Measurements from ENCODE around the gene SYMPK. TPM values are rescaled to one million over a fixed set of nuclear protein-coding genes. Genes with fewer than 3 reads are reported as not detected.

Gene SYMPK
- total RNA-seq, result 30.4 and 36.5 TPM in 2 replicates

DNA sequence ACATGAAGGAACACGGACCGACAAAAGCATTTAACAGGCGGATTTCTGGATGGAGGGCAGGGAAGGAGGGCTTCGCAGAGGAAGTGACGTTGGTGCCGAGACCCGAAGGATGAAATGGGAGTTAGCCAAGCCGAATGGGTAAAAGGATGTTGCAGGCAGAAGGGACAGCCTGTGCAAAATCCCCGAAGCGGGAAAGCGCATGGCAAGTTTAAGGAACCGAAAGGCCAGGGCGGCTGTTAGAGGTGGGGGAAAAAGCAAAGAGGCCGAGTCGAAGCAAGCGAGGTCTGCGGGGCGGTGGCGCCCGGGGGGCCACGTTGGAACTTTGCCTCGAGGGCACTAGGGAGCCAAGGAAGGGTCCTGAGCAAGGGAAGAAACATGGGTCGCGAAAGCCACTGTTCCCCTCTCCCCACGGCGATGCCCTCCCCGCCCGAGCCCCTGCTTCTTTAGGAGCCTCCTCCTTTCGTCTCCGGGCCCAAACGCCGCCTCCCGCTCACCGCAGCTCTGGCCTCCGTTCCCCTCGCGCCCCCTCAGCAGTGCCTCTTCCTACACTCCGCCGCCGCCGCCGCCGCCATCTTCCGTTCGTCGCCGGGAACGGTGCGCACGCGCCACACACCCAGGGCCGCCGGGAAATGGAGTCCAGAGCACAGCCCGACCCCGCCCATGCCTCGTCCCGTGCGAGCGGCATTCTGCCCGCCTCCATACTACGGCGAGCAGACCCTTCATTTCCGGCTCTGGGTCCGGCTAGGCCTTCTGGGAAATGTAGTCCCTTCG lies at the start of gene SYMPK:
Gene SYMPK (minus strand): TSS at position 584 of the 771 bp plus-strand sequence. CDS start 8,652 bp downstream, outside the sequence.

DNA sequence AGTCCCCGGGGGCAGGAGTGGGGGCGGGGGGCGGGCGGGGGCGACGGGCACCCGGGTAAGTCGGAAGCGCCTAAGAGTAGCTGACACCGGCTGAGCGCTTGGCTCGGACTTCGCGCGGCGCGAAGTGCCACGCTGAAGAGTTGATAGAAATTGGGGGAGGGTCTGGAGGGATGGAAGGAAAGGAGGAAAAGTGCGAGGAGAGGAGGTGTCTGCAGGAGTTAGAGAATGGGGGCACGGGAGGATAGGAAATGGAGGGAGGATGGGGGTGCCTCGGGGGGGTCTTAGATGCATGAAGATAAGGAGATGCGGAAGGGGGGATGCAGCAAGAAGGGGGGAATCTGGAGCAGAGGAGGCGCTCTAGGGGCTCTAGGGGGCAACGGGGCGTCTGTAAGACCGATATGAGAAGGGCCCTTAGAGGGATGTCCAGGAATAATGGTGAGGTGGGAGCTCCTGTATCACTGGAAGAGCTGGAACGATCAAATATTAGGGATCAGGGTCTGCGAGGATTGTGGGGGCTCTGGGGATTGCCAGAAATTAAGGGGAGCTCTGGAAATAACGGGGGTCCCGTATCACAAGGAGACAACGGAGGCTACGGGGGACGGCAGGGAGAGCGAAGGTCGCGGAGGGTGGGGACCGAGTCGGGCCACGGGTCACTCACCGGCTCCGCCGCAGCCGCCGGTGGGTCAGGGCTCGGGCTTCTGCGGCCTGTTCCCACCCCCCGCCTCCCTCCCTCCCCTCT lies 39.1 kb upstream of the SYMPK start, which contains the start of gene MYPOP:
Gene MYPOP (minus strand): TSS at position 702 of the 739 bp plus-strand sequence. CDS start 840 bp downstream, outside the sequence.

DNA sequence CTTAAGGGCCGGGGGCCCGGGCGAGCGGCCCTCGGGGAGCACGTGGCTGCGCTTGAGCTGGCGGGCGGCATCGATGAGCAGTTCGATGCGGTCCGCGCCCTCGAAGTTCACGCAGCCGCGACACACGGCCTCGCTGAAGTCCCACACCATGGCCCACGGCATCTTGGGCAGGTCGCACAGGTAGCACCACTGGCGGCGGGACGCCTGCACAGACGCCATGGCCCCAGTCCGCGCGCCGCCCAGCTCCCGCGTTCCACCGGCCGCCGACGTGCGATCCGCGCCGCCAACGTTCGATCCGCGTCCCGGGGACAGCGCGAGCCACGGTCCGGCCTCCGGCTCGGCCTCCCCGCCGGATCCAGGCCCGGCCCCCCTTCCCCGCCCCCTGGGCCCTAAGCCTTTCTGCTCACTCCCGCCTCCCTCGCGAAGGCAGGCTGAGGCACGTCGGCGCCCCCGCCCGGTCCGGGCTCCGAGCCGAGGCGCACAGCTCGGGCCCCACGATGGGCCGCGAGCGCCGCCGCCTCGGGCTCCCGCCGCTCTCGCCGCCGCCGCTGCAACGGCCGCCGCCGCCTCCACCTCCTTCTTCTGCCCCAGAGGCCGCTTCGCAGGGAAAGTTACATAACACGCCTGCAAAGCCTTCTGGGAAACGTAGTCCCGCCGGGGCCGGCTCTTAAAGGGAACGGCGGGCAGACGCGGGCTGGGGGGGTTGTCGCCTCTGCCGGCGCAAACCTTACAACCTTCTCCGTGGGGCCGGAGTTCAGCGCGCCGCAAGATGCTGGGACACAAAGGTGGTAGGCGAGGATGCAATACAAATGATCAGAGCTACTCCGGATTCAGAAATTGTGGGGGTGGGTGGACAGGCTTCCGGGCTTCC lies 22.8 kb upstream of the SYMPK start, which contains the start of gene IRF2BP1:
Gene IRF2BP1 (minus strand): TSS at position 586 of the 871 bp plus-strand sequence. CDS start 367 bp downstream, at position 219.

DNA sequence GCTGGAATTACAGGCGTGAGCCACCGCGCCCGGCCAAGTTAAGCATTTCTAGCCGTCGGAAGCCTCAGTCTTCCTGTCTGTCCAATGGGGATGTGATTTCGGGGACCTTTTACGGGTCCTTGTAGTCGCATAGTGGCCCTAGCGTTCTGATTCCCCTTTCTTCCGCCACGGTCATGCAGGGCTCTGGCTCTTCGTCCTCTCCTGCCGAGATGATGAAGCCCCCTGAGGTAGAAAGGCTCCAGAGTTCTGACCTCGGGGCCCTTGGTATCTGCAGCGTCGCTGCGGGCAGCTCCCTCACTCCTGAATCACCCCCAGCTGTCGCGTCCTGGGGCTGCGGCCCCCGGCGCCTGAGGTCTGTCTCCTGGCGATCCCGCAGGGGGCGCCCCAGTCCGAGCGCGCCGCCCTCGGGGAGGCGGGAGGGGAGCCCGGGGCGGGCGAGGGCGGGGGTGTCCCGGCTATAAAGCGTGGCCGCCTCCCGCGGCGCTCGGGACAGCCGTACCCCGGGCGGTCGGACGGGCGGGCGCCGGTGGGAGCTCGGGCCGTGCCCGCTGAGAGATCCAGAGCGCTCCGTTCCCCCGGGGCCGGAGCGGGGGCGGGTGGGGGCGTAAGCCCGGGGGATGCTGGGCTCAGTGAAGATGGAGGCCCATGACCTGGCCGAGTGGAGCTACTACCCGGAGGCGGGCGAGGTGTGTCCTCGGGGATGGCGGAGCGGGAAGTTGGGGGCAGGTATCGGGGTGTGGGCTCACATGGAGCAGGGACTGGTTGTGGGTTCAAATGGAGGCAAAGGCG lies 1.1 kb upstream of the SYMPK start, which contains the start of gene FOXA3:
Gene FOXA3 (plus strand): TSS at position 487 of the 789 bp plus-strand sequence. CDS start 131 bp downstream, at position 618.

DNA sequence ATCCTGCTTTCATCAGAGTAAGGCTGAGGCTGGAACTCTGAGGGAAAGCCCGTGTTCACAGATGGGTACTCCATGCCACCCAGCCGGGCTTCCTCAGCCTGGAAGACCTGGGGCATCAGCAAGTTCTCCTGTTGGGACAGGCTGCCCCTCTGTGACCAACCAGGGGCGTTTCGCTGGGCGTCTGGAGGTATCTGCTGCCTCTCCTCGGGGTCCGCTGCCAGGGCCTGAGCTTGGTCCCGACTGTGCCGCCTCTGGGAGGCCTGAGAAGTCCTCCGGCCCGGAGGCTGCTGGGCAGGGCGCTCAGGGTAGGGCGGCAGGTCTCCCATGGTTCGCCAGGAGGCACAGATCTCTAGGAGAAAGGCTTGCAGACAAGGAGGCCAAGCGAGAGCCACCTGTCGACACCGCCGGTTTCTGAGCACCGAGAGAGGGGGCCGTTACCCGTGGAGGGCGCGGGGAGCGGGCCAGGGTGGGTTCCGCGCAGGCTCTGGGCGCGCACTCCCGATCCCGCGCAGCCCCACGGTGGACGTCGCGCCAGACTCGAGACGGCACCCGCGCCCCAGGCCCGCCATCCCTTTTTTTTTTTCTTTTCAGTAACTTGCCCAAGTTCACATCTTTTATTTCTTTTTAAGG lies 48.0 kb downstream of the SYMPK start, which contains the start of gene RSPH6A:
Gene RSPH6A (minus strand): TSS at position 458 of the 630 bp plus-strand sequence. CDS start 132 bp downstream, at position 326.

DNA sequence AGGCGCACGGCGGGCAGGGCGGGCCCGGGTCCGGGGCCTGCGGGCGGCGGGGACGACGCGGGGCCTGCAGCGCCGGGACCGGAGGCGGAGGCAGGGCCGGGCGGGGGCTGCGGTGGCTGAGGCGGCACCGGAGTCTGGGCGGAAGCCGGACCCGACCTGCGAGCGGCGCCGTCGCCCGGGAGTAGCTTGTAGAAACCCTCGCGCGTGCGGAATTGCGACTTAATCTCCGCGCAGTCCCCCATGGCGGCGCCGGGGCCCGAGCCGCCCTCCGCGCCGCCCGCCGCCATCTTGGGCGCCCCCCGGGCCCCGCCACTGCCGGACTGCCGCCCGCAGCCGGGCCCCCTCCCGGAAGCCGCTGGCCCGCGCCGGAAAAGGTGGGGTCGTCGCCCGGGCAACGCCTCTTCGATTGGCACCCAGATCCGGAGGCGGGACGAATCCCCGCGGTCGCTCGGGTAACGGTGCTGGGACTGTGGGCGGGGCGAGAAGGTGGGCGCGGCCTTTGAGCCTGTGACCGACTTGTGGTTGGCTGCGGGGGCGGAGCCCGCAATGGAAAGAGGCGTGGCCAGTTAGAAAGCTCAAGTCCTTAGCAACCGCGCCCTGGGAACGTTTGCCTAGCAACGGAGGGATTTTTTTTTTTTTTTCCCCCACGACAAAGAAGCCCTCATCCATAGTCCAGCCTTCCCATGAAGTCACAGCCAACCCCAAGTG lies 70.3 kb downstream of the SYMPK start, which contains the start of gene DMWD:
Gene DMWD (minus strand): TSS at position 376 of the 708 bp plus-strand sequence. CDS start 89 bp downstream, at position 287.

DNA sequence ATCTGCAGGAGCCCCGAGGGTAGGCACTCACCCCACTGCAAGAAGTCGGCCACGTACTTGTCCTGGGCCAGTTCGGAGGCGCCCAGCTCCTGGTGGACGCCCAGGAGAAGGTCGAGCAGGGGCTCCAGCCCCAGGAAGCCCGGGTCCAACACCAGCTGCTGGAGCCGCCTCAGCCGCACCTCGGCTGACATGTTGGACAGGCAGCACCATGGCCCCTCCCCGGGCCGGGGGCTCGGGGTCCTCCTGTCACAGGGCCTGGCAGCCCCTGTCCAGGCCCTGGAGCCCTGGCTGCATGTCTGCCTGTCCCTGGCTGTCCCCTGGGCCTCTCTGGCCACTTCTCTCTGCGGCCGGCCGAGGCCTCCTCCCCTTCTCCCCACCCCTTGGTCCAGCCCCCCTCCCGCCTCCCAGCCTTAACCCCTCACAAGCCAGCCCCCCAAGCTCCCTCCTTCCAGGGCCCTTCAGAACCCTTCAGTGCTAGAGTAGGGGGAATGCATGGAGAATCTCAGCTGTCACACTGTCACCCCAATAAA lies 80.7 kb downstream of the SYMPK start, which contains the start of gene DMPK:
Gene DMPK (minus strand): TSS at position 329 of the 530 bp plus-strand sequence. CDS start 138 bp downstream, at position 191.

DNA sequence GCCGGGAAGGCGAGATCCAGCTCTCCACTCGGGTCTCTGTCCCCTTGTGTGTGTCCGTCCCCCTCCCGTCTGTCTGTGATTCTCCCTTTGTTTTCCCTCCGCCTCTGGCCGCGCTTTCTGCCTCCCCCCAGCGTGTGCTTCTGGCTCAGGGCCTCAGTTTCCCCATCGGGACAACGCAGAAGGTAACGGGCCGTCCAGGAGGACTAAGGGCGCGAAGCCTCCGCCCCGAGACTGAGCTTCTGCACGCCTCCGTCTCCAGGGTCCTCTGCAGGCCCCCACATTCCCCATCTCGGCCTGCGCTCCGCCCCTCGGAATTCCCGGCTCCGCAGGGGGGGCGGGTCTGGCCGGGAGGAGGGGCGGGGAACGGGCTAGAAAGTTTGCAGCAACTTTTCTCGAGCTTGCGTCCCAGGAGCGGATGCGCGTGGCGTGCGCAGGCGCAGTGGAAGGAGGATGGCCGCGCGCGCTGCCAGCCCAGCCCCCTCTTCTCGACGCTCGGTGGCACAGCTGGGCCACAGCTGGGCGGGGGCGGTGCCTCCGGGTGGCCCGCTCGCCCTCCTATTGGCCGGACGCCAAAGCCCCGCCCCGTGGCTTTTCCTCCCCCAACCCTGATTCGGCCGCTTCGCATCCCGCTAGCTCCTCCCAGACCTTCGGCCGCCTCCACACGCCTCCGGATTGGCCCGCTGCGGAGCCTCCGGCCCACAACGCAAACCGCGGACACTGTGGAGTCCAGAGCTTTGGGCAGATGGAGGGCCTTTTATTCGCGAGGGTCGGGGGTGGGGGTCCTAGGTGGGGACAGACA lies 93.8 kb downstream of the SYMPK start, which contains the start of gene SIX5:
Gene SIX5 (minus strand): TSS at position 269 of the 799 bp plus-strand sequence. CDS start 408 bp downstream, outside the sequence.

Other genes with a start within 250 kb of the SYMPK start
- 14.8 and 30.6 TPM in 2 replicates for gene EML2, start 223.8 kb downstream of the SYMPK start, total RNA-seq
- 0.09 TPM in 1 of 2 replicates, not detected in the other for gene GIPR, start 194.9 kb downstream of the SYMPK start, total RNA-seq
- gene SNRPD2, start 171.2 kb downstream of the SYMPK start, total RNA-seq, result 779 and 865 TPM in 2 replicates
- gene QPCTL, start 170.5 kb downstream of the SYMPK start, total RNA-seq, result 7.8 and 9.0 TPM in 2 replicates
- gene FBXO46, start 132.3 kb downstream of the SYMPK start, total RNA-seq, result 3.6 and 5.1 TPM in 2 replicates
- not detected in 2 replicates for gene MEIOSIN, start 129.7 kb downstream of the SYMPK start, total RNA-seq
- gene SIX5, start 93.9 kb downstream of the SYMPK start, total RNA-seq, result 3.3 and 6.3 TPM in 2 replicates
- gene DMPK, start 80.7 kb downstream of the SYMPK start, total RNA-seq, result 8.0 and 17.6 TPM in 2 replicates
- 22.6 and 31.8 TPM in 2 replicates for gene DMWD, start 70.3 kb downstream of the SYMPK start, total RNA-seq
- gene RSPH6A, start 47.8 kb downstream of the SYMPK start, total RNA-seq, result under 0.01 and 0.09 TPM in 2 replicates
- not detected in 2 replicates for gene FOXA3, start 1.2 kb upstream of the SYMPK start, total RNA-seq
- 17.7 and 20.6 TPM in 2 replicates for gene IRF2BP1, start 23.0 kb upstream of the SYMPK start, total RNA-seq
- gene MYPOP, start 39.5 kb upstream of the SYMPK start, total RNA-seq, result 0.99 and 1.1 TPM in 2 replicates
- not detected in 2 replicates for gene NANOS2, start 51.6 kb upstream of the SYMPK start, total RNA-seq
- 4.7 and 6.0 TPM in 2 replicates for gene NOVA2, start 110.7 kb upstream of the SYMPK start, total RNA-seq
- gene CCDC61, start 132.3 kb upstream of the SYMPK start, total RNA-seq, result 7.2 and 8.3 TPM in 2 replicates
- gene PGLYRP1, start 159.9 kb upstream of the SYMPK start, total RNA-seq, result not detected in 2 replicates
- gene IGFL4, start 177.9 kb upstream of the SYMPK start, total RNA-seq, result not detected in 2 replicates